ENCODE data around the gene MUS81. TPM values are rescaled to one million over a fixed set of nuclear protein-coding genes. Genes with fewer than 3 reads are reported as not detected.
"Not testable (repeated sequence)": the region's sequence is repeated elsewhere in the genome, so short reads cannot be mapped to it uniquely, and the experiment has no call there.

MUS81 gene
- total RNA-seq, 4 donors from 2014 or later: 68.3 to 101 (median 78.9) TPM

DNA sequence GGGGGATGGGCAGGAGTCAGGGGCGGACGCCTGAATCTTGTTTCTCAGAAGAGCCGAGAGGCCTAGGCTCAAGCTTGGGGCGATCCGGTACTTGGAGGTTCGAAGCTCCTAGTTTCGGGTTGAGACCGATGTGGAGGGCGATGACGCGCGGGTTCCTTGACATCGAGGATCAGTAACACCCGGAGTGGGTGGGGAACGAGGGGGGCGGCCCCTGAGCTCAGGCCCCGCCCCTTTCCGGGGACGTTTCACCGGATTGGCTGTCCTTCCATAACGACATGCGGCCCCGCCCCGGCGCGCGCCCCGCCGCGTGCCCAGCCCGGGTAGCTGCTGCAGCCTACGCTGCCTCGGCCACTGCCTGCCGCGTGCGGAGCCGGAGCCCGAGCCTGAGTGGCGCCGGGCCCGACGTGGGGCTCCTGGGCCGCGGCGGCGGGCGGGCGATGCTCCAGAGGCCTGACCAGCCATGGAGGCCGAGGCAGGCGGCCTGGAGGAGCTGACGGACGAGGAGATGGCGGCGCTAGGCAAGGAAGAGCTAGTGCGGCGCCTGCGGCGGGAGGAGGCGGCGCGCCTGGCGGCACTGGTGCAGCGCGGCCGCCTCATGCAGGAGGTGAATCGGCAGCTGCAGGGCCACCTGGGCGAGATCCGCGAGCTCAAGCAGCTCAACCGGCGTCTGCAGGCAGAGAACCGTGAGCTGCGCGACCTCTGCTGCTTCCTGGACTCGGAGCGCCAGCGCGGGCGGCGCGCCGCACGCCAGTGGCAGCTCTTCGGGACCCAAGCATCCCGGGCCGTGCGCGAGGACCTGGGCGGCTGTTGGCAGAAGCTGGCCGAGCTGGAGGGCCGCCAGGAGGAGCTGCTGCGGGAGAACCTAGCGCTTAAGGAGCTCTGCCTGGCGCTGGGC lies 30.3 kb downstream of the MUS81 start, which contains the start of gene CCDC85B:
TSS of gene CCDC85B (plus strand) at position 350 of the 895 bp plus-strand sequence. CDS start at position 461, 111 bp downstream.
- peak; percentile 98 to 100 (median 99) for DNase-seq
- Histone ChIP-seq H3K27me3 (no peaks in the 10 kb centered on the region), H3K27ac (peak within 1 kb of the TSS; percentile 89 to 99 (median 93)), H3K4me1 (peaks cover 0 to 70% (median 35%) of the 10 kb centered on the region in 4 donors), H3K36me3 (peaks cover 0 to under 1% (median 0%) of the 10 kb centered on the region in 3 donors), H3K9me3 (no peaks in the 10 kb centered on the region), H3K4me3 (peak within 1 kb of the TSS; percentile 63 to 83 (median 76))
- peak; percentile 83 to 95 for TF ChIP-seq POLR2A (IDR thresholded peaks at IDR 0.05)
- TF ChIP-seq, protein P1, sequence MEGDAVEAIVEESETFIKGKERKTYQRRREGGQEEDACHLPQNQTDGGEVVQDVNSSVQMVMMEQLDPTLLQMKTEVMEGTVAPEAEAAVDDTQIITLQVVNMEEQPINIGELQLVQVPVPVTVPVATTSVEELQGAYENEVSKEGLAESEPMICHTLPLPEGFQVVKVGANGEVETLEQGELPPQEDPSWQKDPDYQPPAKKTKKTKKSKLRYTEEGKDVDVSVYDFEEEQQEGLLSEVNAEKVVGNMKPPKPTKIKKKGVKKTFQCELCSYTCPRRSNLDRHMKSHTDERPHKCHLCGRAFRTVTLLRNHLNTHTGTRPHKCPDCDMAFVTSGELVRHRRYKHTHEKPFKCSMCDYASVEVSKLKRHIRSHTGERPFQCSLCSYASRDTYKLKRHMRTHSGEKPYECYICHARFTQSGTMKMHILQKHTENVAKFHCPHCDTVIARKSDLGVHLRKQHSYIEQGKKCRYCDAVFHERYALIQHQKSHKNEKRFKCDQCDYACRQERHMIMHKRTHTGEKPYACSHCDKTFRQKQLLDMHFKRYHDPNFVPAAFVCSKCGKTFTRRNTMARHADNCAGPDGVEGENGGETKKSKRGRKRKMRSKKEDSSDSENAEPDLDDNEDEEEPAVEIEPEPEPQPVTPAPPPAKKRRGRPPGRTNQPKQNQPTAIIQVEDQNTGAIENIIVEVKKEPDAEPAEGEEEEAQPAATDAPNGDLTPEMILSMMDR (IDR thresholded peaks at IDR 0.05): peak in 4 of 6 experiments; percentile 19 to 38 (median 37)

DNA sequence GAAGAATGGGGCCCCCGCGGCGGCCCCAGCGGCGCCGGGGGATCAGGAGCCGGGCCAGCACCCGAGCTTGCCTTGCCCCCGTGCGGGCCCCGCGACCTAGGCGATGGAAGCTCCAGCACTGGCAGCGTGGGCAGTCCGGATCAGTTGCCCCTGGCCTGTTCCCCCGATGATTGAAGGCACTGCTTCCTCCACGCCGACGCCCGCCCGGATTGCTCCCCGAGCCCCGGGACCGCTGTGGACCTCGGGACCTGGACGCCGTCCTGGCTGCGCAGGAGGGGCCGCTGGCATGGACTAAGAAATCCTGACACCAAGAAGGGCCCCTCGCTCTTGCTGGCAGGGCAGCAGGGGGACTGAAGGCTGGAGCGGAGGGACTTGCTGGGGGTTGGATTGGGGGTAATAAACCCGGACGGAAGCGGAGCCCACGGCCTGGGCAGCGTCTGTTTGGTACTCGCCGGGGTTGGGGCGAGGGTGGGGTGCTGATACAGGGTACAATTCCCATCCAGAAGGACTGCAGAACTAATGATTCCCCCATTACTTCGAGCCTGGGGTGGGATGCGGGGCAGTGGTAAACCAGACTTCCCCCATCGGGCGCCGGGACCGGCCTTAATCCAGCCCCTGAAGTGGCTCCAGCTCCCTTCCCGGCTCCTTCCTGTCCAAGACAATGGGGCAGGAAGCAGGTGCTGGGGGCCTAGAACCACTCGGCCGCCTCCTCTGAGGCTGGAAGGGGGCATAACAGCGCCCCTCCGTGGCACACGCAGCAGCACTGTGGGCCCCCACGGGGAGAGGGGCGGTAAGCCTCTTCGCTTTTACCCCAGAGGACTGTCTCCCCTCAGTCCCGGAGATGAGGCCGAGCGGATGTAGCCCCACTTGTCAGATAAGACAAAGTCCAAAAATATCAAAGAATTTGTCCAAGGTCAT lies 31.2 kb downstream of the MUS81 start:
- Histone ChIP-seq H3K27ac (peak overlapping the region; percentile 89 to 99 (median 93)), H3K36me3 (no peaks in the 10 kb centered on the region), H3K9me3 (no peaks in the 10 kb centered on the region), H3K4me3 (peak overlapping the region; percentile 63 to 75 (median 71)), H3K27me3 (no peaks in the 10 kb centered on the region), H3K4me1 (peaks cover 0 to 61% (median 35%) of the 10 kb centered on the region in 4 donors)
- TF ChIP-seq POLR2A (IDR thresholded peaks at IDR 0.05): peak in 1 of 2 donors; percentile 19
- TF ChIP-seq, protein P1 (IDR thresholded peaks at IDR 0.05): no peak
- DNase-seq: peak in 2 of 3 donors; percentile 57 to 61

DNA sequence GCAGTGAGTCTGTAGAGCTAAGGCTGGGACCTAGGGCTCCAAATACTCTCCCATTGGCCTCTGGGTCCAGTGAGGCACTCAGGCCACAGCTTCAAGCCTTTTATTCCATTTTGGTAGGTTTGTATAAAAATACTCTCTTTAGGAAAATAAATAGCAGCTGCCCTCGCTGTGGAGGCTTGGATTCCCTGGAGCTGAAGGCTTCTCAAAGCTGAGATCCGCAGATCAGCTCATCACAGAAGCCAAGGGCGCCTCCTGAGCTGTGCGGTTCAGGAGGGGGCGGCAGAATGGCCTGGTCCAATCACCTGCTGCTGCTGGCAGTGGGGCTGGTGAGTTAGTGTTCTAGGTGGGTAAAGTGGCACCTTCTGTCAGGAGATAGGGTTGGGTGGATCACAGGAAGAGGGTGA lies 31.9 kb downstream of the MUS81 start:
- H3K4me1 ChIP-seq: peaks cover 0 to 54% (median 33%) of the 10 kb centered on the region in 4 donors
- not testable (repeated sequence) for H3K36me3 ChIP-seq, DNase-seq, H3K9me3 ChIP-seq, H3K27me3 ChIP-seq
- H3K27ac ChIP-seq: peak overlapping the region; percentile 89 to 99 (median 93)
- H3K4me3 ChIP-seq: peak overlapping the region; percentile 63 to 75 (median 71)

- DNase-seq: no peak
- Histone ChIP-seq H3K9me3 (no peaks in the 10 kb centered on the region), H3K27ac (peak overlapping the region; percentile 74 to 99 (median 93)), H3K4me1 (peaks cover 0 to 48% (median 32%) of the 10 kb centered on the region in 4 donors), H3K27me3 (no peaks in the 10 kb centered on the region), H3K4me3 (no peak overlapping the region), H3K36me3 (no peaks in the 10 kb centered on the region)
- TF ChIP-seq, protein P1 (IDR thresholded peaks at IDR 0.05): no peak
- no peak for TF ChIP-seq POLR2A (IDR thresholded peaks at IDR 0.05)
Observed at GRCh38 chr11:65892661-65893317, 32.6 kb downstream of the MUS81 start.

DNA sequence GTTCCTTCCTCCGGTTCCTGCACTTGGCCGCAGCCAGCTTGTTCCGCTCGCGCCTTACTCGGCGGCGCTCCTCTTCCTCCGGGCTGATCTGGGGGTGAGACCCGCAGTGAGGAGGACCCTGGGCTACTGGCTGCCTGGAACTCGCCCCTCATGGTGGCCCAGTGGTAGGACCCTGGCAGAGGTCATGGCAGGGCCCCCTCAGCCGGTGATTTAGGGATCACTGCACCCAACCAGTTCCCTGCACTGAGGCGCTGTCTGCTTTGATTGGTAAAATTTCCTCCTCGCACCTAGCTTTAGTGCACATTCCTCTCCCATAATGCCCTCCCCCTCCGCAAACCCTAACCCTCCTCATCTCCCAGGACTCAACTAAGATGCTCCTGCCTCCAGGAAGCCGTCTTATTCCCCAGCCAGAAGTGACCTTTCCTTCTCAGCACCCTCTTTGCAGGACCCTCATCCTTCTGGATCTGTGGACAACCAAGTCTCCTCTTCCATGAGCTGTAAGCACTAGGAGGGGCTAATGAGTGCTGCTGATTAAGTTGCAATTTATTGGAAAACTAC lies 33.9 kb downstream of the MUS81 start:
- Histone ChIP-seq H3K4me1 (peaks cover 2 to 46% (median 32%) of the 10 kb centered on the region in 4 donors), H3K9me3 (no peaks in the 10 kb centered on the region), H3K27ac (peak overlapping the region; percentile 74 to 99 (median 83)), H3K36me3 (no peaks in the 10 kb centered on the region), H3K27me3 (no peaks in the 10 kb centered on the region), H3K4me3 (peak overlapping the region; percentile 21 to 34 (median 29))
- TF ChIP-seq, protein P1 (IDR thresholded peaks at IDR 0.05): no peak
- no peak for TF ChIP-seq POLR2A (IDR thresholded peaks at IDR 0.05)
- peak in 2 of 3 donors; percentile 70 to 82 for DNase-seq
